Measurements from ENCODE around the gene EHD3.

Gene EHD3

DNA sequence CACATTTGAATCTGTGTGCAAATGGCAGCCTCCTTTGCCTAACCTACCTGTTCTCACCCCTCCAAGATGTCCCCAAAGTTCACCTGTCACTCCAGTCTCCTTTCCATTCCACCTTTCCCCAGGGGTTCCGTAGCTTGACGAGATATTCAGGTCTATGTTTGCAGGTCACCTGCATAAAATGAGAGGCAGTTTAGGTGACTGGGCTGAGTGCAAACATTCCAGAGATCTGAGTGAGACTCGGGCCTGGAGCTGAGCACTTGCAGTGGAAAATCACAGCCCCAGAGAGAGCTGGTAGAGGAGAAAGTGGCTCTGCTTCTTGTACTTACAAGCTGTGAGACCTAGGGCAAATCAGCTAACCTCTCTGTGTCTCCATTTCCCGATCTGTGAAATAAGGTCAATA, 36.8 kb upstream of the EHD3 start:
- no peak for DNase-seq (ENCODE audit: low read depth, low spot score)
- no CpG with 5 or more reads among the region's 4 CpGs for WGBS (ENCODE audit: insufficient coverage, insufficient read length)
- H3K9me3 ChIP-seq (ENCODE audit: control insufficient read depth, insufficient read depth, low read length): no peaks in the 10 kb centered on the region
- no peaks in the 10 kb centered on the region for H3K36me3 ChIP-seq (ENCODE audit: control insufficient read depth, insufficient read depth, low read length)
- no peaks in the 10 kb centered on the region for H3K27me3 ChIP-seq (ENCODE audit: control insufficient read depth, insufficient read depth, low read length)
- H3K4me3 ChIP-seq (ENCODE audit: low read length): no peak overlapping the region
- no peak overlapping the region for H3K27ac ChIP-seq (ENCODE audit: low read length)
- H3K4me1 ChIP-seq (ENCODE audit: control insufficient read depth, insufficient read depth, low read length): no peaks in the 10 kb centered on the region; the same call in 1 of the 2 replicates

GRCh38 chr2:31197669-31198068, 36.3 kb upstream of the EHD3 start:
- no peak for DNase-seq (ENCODE audit: low read depth, low spot score)
- H3K27ac ChIP-seq (ENCODE audit: low read length): no peak overlapping the region
- no peaks in the 10 kb centered on the region for H3K27me3 ChIP-seq (ENCODE audit: control insufficient read depth, insufficient read depth, low read length)
- WGBS (ENCODE audit: insufficient coverage, insufficient read length): no CpG with 5 or more reads among the region's 2 CpGs
- H3K4me1 ChIP-seq (ENCODE audit: control insufficient read depth, insufficient read depth, low read length): no peaks in the 10 kb centered on the region; the same call in 1 of the 2 replicates
- no peaks in the 10 kb centered on the region for H3K36me3 ChIP-seq (ENCODE audit: control insufficient read depth, insufficient read depth, low read length)
- H3K4me3 ChIP-seq (ENCODE audit: low read length): no peak overlapping the region
- no peaks in the 10 kb centered on the region for H3K9me3 ChIP-seq (ENCODE audit: control insufficient read depth, insufficient read depth, low read length)

DNA sequence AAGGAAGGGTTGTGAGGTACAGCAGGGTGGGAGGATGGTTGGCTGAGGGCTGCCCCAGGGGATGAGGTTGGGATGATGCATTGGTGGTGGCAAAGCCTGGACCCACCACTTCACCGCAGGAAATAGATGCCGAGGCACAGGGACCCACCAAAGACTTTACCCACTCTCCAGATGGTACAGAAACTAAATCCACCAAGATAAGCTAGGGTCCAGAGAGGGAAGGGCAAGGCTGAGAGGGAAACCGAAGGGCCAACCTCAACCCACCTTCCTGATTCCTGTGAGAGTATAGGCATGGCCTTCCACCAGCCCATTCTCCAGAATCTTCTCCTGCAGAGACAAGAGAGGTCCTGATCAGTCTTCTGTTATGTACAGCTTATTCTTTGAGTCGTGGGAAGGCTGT, 34.7 kb upstream of the EHD3 start:
- Histone ChIP-seq H3K36me3 (ENCODE audit: control insufficient read depth, insufficient read depth, low read length) (no peaks in the 10 kb centered on the region), H3K27me3 (ENCODE audit: control insufficient read depth, insufficient read depth, low read length) (no peaks in the 10 kb centered on the region), H3K27ac (ENCODE audit: low read length) (no peak overlapping the region), H3K4me3 (ENCODE audit: low read length) (no peak overlapping the region), H3K9me3 (ENCODE audit: control insufficient read depth, insufficient read depth, low read length) (no peaks in the 10 kb centered on the region), H3K4me1 (ENCODE audit: control insufficient read depth, insufficient read depth, low read length) (no peaks in the 10 kb centered on the region; the same call in 1 of the 2 replicates)
- no peak for DNase-seq (ENCODE audit: low read depth, low spot score)
- no CpG with 5 or more reads among the region's 4 CpGs for WGBS (ENCODE audit: insufficient coverage, insufficient read length)

GRCh38 chr2:31200972-31201371, 33.0 kb upstream of the EHD3 start:
- no CpG with 5 or more reads among the region's 9 CpGs for WGBS (ENCODE audit: insufficient coverage, insufficient read length)

DNA sequence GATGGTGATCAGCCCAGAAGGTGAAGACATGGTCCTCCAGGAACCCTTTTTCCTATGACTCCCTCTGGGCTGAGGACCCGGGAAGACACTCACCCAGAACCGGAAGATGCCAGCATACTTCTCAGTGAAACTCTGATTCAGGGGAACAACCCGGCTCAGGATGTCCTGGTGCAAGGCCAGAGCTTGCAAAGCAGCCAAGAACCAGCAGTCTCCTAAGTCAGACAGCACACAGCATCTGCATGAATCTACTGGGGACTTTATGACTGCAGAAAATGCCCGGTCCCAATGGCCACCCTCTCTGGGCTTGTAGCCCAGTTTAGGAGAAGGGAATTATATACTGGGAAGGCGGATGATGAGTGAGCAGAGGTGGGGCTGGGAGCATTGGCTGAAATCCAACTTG, 31.9 kb upstream of the EHD3 start:
- no peak for DNase-seq (ENCODE audit: low read depth, low spot score)
- Histone ChIP-seq H3K4me1 (ENCODE audit: control insufficient read depth, insufficient read depth, low read length) (no peaks in the 10 kb centered on the region; the same call in 1 of the 2 replicates), H3K4me3 (ENCODE audit: low read length) (no peak overlapping the region), H3K27ac (ENCODE audit: low read length) (no peak overlapping the region), H3K9me3 (ENCODE audit: control insufficient read depth, insufficient read depth, low read length) (no peaks in the 10 kb centered on the region), H3K36me3 (ENCODE audit: control insufficient read depth, insufficient read depth, low read length) (no peaks in the 10 kb centered on the region), H3K27me3 (ENCODE audit: control insufficient read depth, insufficient read depth, low read length) (no peaks in the 10 kb centered on the region)
- WGBS (ENCODE audit: insufficient coverage, insufficient read length): no CpG with 5 or more reads among the region's 5 CpGs

More at GRCh38 chr2:31200972-31201371, 33.0 kb upstream of the EHD3 start:
- Histone ChIP-seq H3K27me3 (ENCODE audit: control insufficient read depth, insufficient read depth, low read length) (no peaks in the 10 kb centered on the region), H3K4me1 (ENCODE audit: control insufficient read depth, insufficient read depth, low read length) (no peaks in the 10 kb centered on the region; the same call in 1 of the 2 replicates), H3K9me3 (ENCODE audit: control insufficient read depth, insufficient read depth, low read length) (no peaks in the 10 kb centered on the region), H3K4me3 (ENCODE audit: low read length) (no peak overlapping the region), H3K27ac (ENCODE audit: low read length) (no peak overlapping the region), H3K36me3 (ENCODE audit: control insufficient read depth, insufficient read depth, low read length) (no peaks in the 10 kb centered on the region)
- no peak for DNase-seq (ENCODE audit: low read depth, low spot score)

- Histone ChIP-seq H3K27me3 (ENCODE audit: control insufficient read depth, insufficient read depth, low read length) (no peaks in the 10 kb centered on the region), H3K9me3 (ENCODE audit: control insufficient read depth, insufficient read depth, low read length) (no peaks in the 10 kb centered on the region), H3K4me1 (ENCODE audit: control insufficient read depth, insufficient read depth, low read length) (no peaks in the 10 kb centered on the region; the same call in 1 of the 2 replicates), H3K27ac (ENCODE audit: low read length) (no peak overlapping the region), H3K36me3 (ENCODE audit: control insufficient read depth, insufficient read depth, low read length) (no peaks in the 10 kb centered on the region), H3K4me3 (ENCODE audit: low read length) (no peak overlapping the region)
- no CpG with 5 or more reads among the region's 5 CpGs for WGBS (ENCODE audit: insufficient coverage, insufficient read length)
- no peak for DNase-seq (ENCODE audit: low read depth, low spot score)
Observed at GRCh38 chr2:31202833-31203232, 31.1 kb upstream of the EHD3 start.

- no peak for DNase-seq (ENCODE audit: low read depth, low spot score)
- Histone ChIP-seq H3K4me3 (ENCODE audit: low read length) (no peak overlapping the region), H3K9me3 (ENCODE audit: control insufficient read depth, insufficient read depth, low read length) (no peaks in the 10 kb centered on the region), H3K27me3 (ENCODE audit: control insufficient read depth, insufficient read depth, low read length) (no peaks in the 10 kb centered on the region), H3K4me1 (ENCODE audit: control insufficient read depth, insufficient read depth, low read length) (no peaks in the 10 kb centered on the region; the same call in 1 of the 2 replicates), H3K27ac (ENCODE audit: low read length) (no peak overlapping the region), H3K36me3 (ENCODE audit: control insufficient read depth, insufficient read depth, low read length) (no peaks in the 10 kb centered on the region)
Observed at GRCh38 chr2:31203916-31204315, 30.0 kb upstream of the EHD3 start.

GRCh38 chr2:31204783-31205182, 29.2 kb upstream of the EHD3 start:
- no peaks in the 10 kb centered on the region; the same call in 1 of the 2 replicates for H3K4me1 ChIP-seq (ENCODE audit: control insufficient read depth, insufficient read depth, low read length)
- H3K27me3 ChIP-seq (ENCODE audit: control insufficient read depth, insufficient read depth, low read length): no peaks in the 10 kb centered on the region
- no peak for DNase-seq (ENCODE audit: low read depth, low spot score)

DNA sequence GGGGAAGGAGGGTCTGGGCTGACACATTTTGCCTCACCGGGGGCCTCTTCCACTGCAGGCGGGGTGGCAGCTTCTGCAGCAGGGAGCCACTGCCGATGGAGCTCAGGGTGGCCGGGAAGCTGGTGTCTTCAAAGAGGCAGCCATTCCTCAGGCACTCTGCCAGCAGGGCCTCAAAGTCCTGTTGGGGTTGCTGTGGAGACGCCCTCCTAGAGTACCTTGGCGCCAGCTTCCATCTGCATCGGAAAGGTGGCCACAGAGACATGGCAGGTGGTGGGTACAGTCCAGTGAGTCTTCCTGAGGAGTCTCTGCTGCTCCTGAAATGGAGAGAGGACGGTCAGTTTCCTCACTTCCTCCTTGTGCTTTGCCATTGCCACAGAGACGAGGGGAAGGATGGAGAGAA, 28.8 kb upstream of the EHD3 start:
- H3K4me3 ChIP-seq (ENCODE audit: low read length): no peak overlapping the region
- H3K9me3 ChIP-seq (ENCODE audit: control insufficient read depth, insufficient read depth, low read length): no peaks in the 10 kb centered on the region
- WGBS (ENCODE audit: insufficient coverage, insufficient read length): no CpG with 5 or more reads among the region's 9 CpGs
- H3K27ac ChIP-seq (ENCODE audit: low read length): no peak overlapping the region
- H3K36me3 ChIP-seq (ENCODE audit: control insufficient read depth, insufficient read depth, low read length): no peaks in the 10 kb centered on the region
- H3K27me3 ChIP-seq (ENCODE audit: control insufficient read depth, insufficient read depth, low read length): no peaks in the 10 kb centered on the region
- no peaks in the 10 kb centered on the region; the same call in 1 of the 2 replicates for H3K4me1 ChIP-seq (ENCODE audit: control insufficient read depth, insufficient read depth, low read length)
- no peak for DNase-seq (ENCODE audit: low read depth, low spot score)

More at GRCh38 chr2:31204783-31205182, 29.2 kb upstream of the EHD3 start:
- no peaks in the 10 kb centered on the region for H3K9me3 ChIP-seq (ENCODE audit: control insufficient read depth, insufficient read depth, low read length)
- H3K4me3 ChIP-seq (ENCODE audit: low read length): no peak overlapping the region
- H3K27ac ChIP-seq (ENCODE audit: low read length): no peak overlapping the region
- no peaks in the 10 kb centered on the region for H3K36me3 ChIP-seq (ENCODE audit: control insufficient read depth, insufficient read depth, low read length)
- no CpG with 5 or more reads among the region's 6 CpGs for WGBS (ENCODE audit: insufficient coverage, insufficient read length)

GRCh38 chr2:31205613-31206012, 28.3 kb upstream of the EHD3 start:
- H3K27ac ChIP-seq (ENCODE audit: low read length): no peak overlapping the region
- no peaks in the 10 kb centered on the region for H3K27me3 ChIP-seq (ENCODE audit: control insufficient read depth, insufficient read depth, low read length)
- no peak for DNase-seq (ENCODE audit: low read depth, low spot score)
- H3K9me3 ChIP-seq (ENCODE audit: control insufficient read depth, insufficient read depth, low read length): no peaks in the 10 kb centered on the region
- H3K4me1 ChIP-seq (ENCODE audit: control insufficient read depth, insufficient read depth, low read length): no peaks in the 10 kb centered on the region; the same call in 1 of the 2 replicates
- H3K36me3 ChIP-seq (ENCODE audit: control insufficient read depth, insufficient read depth, low read length): no peaks in the 10 kb centered on the region
- no CpG with 5 or more reads among the region's 3 CpGs for WGBS (ENCODE audit: insufficient coverage, insufficient read length)
- no peak overlapping the region for H3K4me3 ChIP-seq (ENCODE audit: low read length)

- H3K9me3 ChIP-seq (ENCODE audit: control insufficient read depth, insufficient read depth, low read length): no peaks in the 10 kb centered on the region
- no peak for DNase-seq (ENCODE audit: low read depth, low spot score)
- H3K36me3 ChIP-seq (ENCODE audit: control insufficient read depth, insufficient read depth, low read length): no peaks in the 10 kb centered on the region
- no peaks in the 10 kb centered on the region for H3K27me3 ChIP-seq (ENCODE audit: control insufficient read depth, insufficient read depth, low read length)
- no peaks in the 10 kb centered on the region for H3K4me1 ChIP-seq (ENCODE audit: control insufficient read depth, insufficient read depth, low read length)
- H3K27ac ChIP-seq (ENCODE audit: low read length): no peak overlapping the region
- no peak overlapping the region for H3K4me3 ChIP-seq (ENCODE audit: low read length)
- no CpG with 5 or more reads among the region's 2 CpGs for WGBS (ENCODE audit: insufficient coverage, insufficient read length)
Observed at GRCh38 chr2:31207790-31208189, 26.2 kb upstream of the EHD3 start.
